GM10847 (cell line): Measurements from ENCODE around the gene TBXAS1.

Source experiments
- POLR2A ChIP-seq: IDR thresholded peaks from 2 replicates; pipeline ENCODE4 v1.6.1; 2011; ENCODE audit not compliant: insufficient read length; ENCODE audit errors: extremely low read depth

TBXAS1 gene

GRCh38 chr7:139867847-139868246, 38.8 kb downstream of the TBXAS1 start:
- no peak for TF ChIP-seq POLR2A

DNA sequence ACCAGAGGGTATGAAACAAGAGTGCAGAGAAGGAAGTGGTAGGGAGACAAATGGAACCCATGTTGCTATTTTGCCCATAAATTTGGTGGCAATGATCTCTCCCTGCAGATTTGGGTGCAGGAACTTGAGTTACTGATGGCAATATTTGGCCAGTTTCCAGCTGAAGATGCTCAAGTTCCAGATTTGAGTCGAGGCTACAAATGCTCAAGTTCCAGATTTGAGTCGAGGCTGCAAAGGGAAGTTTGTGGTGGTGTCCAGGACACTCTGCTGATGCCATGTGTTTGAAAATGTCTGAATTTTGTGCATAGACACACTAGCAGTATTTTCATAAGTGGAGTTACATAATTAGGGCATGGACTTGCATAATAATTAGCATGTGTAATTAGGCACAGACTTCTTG, 40.8 kb downstream of the TBXAS1 start:
- no peak for TF ChIP-seq POLR2A

DNA sequence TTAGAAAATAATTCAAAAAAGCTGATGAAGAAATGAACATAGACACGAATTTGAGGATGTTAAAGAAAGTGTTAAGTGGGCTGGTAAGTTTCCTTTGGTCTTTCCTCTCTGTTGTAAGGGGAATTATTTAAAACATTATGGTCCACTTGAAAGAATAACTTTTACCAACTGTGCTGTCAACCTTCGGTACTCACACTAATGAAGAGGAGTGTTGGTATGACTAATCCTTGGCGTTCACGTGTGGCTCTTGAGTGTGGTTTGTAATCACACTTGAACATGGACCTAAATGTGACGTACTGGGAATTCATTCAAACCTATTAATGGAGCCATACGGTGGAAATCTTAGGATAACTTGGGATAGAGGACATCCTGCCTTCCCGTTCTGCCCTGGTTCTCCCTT, 41.3 kb downstream of the TBXAS1 start:
- no peak for TF ChIP-seq POLR2A

GRCh38 chr7:139871331-139871730, 42.3 kb downstream of the TBXAS1 start:
- TF ChIP-seq POLR2A, result no peak

- TF ChIP-seq POLR2A, result no peak
Observed at GRCh38 chr7:139871820-139872219, 42.8 kb downstream of the TBXAS1 start.

DNA sequence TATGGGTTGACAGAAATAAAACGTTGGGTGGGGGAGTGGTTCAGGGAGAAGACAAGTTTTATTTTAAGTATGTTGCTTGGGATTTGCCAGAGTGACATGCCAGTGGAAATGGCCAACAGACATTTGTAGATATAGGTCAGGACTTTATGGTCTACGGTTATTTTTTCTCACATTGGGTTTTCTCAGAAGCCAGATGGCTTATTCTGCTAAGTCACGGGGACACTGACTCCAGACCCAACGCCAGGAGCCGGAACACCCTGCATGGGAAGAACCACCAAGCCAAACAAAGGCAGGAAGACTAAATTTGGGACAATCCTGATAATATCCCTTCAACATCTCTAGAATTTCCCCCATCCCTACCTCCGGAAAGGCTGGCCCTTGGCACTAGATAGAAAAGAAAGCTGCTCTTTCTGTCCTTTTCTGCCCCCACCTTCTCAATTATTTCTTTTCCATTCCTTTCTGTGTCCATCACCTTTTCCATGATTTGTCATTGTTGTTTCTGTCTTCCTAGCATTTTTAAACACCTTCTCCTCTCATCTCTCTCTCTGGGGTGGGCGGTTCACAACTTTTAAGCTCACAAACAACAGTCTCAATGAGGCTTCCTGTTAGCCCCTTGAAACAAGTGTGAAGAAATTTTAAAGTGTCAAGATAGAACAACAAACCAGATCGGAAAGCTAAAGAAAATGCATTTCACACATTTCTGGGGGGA, 44.7 kb downstream of the TBXAS1 start:
- TF ChIP-seq POLR2A, result no peak

GRCh38 chr7:139874302-139874629, 45.2 kb downstream of the TBXAS1 start:
- TF ChIP-seq POLR2A, result no peak

DNA sequence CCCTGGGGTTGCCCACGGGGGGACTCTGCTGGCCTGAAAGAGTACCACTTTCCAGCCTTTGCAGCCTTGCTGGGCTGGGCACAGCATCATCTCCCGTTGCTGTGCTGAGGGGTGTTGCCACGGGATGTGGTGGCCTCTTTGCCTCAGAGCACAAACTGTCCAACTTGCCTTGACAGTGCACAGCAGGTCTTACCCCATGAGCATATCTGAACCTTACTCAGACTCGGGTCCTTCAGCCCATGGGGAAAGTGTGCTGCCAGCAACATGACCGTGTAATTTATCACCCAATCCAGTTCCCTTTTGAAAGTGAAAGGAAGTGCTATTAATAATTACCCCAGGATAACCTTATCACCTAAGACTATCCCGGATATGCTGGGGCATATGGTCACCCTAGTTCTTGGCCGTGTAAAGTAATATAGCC, 46.8 kb downstream of the TBXAS1 start:
- TF ChIP-seq POLR2A, result no peak

- TF ChIP-seq POLR2A, result no peak
Observed at GRCh38 chr7:139876622-139877283, 47.7 kb downstream of the TBXAS1 start.

GRCh38 chr7:139883814-139884213, 54.8 kb downstream of the TBXAS1 start:
- TF ChIP-seq POLR2A, result no peak

GRCh38 chr7:139884441-139884840, 55.4 kb downstream of the TBXAS1 start:
- no peak for TF ChIP-seq POLR2A

- no peak for TF ChIP-seq POLR2A
Observed at GRCh38 chr7:139885511-139885910, 56.4 kb downstream of the TBXAS1 start.

GRCh38 chr7:139886206-139886605, 57.1 kb downstream of the TBXAS1 start:
- no peak for TF ChIP-seq POLR2A

- no peak for TF ChIP-seq POLR2A
Observed at GRCh38 chr7:139886899-139887298, 57.8 kb downstream of the TBXAS1 start.

GRCh38 chr7:139887992-139888481, 59.0 kb downstream of the TBXAS1 start:
- TF ChIP-seq POLR2A, result no peak

GRCh38 chr7:139889186-139889871, 60.3 kb downstream of the TBXAS1 start:
- no peak for TF ChIP-seq POLR2A
